PC-9 (cell line): Measurements from ENCODE around the gene NUDT3. TPM values are rescaled to one million over a fixed set of nuclear protein-coding genes. Genes with fewer than 3 reads are reported as not detected.

Source experiments
- BruUV-seq: library from RNA; stranded (reverse); fragments of 400-500 nt; replicated peaks from 2 replicates; lab custom pipeline; 2021; lab: Mats Ljungman, UMichigan
- CTCF ChIA-PET: fragments of 300-600 bp; sonication (Branson Sonifier 250); formaldehyde crosslinking; loops from one replicate; lab custom pipeline; 2022; ENCODE audit warnings: antibody characterized with exemption; lab: Charles Lee
- POLR2A ChIA-PET: fragments of 300-600 bp; sonication (Branson Sonifier 250); formaldehyde crosslinking; loops from one replicate; lab custom pipeline; 2022; ENCODE audit warnings: antibody characterized with exemption; ENCODE audit not compliant: unreplicated experiment; lab: Charles Lee
- DNase-seq, 2 experiments: peaks; one replicate each; pipeline versions ENCODE4 v3.0.0 to v3.0.0-alpha.2; 2015 to 2022; ENCODE audit warnings: mixed read lengths in 1 of 2
- H2AFZ ChIP-seq: fragments of 200-600 bp; sonication (generic); 2 replicates; pipeline ENCODE4 v1.8.1; 2017; ENCODE audit warnings: antibody characterized with exemption
- H3F3A ChIP-seq: fragments of 200-600 bp; sonication (generic); 2 replicates; pipeline ENCODE4 v1.8.1; 2017; ENCODE audit warnings: antibody characterized with exemption, mild to moderate bottlenecking, low read depth; ENCODE audit not compliant: insufficient read depth
- H3K27ac ChIP-seq: fragments of 200-600 bp; sonication (generic); 2 replicates; pipeline ENCODE4 v1.6.1; 2016; ENCODE audit warnings: mixed run types
- H3K27me3 ChIP-seq: fragments of 200-600 bp; sonication (generic); 2 replicates; pipeline ENCODE4 v1.6.1; 2016; ENCODE audit warnings: low read depth, mixed run types; ENCODE audit not compliant: insufficient read depth
- H3K36me3 ChIP-seq: fragments of 200-600 bp; sonication (generic); 2 replicates; pipeline ENCODE4 v1.6.1; 2016; ENCODE audit warnings: low read depth, mixed run types
- H3K4me1 ChIP-seq: fragments of 200-600 bp; sonication (generic); replicated peaks from 2 replicates; pipeline ENCODE4 v1.6.1; 2016; ENCODE audit warnings: mixed run types; ENCODE audit not compliant: insufficient read depth
- H3K4me2 ChIP-seq: fragments of 200-600 bp; sonication (generic); 2 replicates; pipeline ENCODE4 v1.6.1; 2017; ENCODE audit warnings: mixed run types
- H3K4me3 ChIP-seq: fragments of 200-600 bp; sonication (generic); 2 replicates; pipeline ENCODE4 v1.6.1; 2016; ENCODE audit warnings: mixed run types
- H3K79me2 ChIP-seq: fragments of 200-600 bp; sonication (generic); 2 replicates; pipeline ENCODE4 v1.6.1; 2017; ENCODE audit warnings: low read depth, mixed run types
- H3K9me2 ChIP-seq: fragments of 200-600 bp; sonication (generic); 2 replicates; pipeline ENCODE4 v1.8.1; 2017; ENCODE audit warnings: mild to moderate bottlenecking; ENCODE audit not compliant: insufficient read depth
- H3K9me3 ChIP-seq: fragments of 200-600 bp; sonication (generic); 2 replicates; pipeline ENCODE4 v1.8.1; 2016; ENCODE audit warnings: low read depth; ENCODE audit not compliant: insufficient read depth
- H4K20me1 ChIP-seq: fragments of 200-600 bp; sonication (generic); 2 replicates; pipeline ENCODE4 v1.8.1; 2017; ENCODE audit not compliant: insufficient read depth
- CTCF ChIP-seq: fragments of 200-600 bp; sonication (generic); conservative IDR thresholded peaks from 2 replicates; pipeline ENCODE4 v1.6.1; 2017; ENCODE audit warnings: mixed run types, antibody characterized with exemption, mild to moderate bottlenecking, moderate library complexity
- EZH2 ChIP-seq: fragments of 200-600 bp; sonication (generic); IDR thresholded peaks from 2 replicates; pipeline ENCODE4 v1.8.0; 2017; ENCODE audit warnings: antibody characterized with exemption, low read depth
- intact Hi-C: fragments of 100-400 bp; cut with micrococcal nuclease; formaldehyde crosslinking; loops from one replicate; pipeline ENCODE4 v1.10.0; 2022; ENCODE audit not compliant: unreplicated experiment
- total RNA-seq: library from RNA; stranded (reverse); gene quantifications from 2 replicates; pipeline ENCODE4 v1.2.3, GENCODE V29; 2021

Gene NUDT3
- total RNA-seq, 1 experiment from 2014 or later = 19.1 TPM

- CTCF ChIA-PET = no interaction called here
- Histone ChIP-seq H3K4me3 (peak overlapping the region; percentile 78; the same call in 1 of the 2 replicates), H4K20me1 (peaks cover 27% of the 10 kb centered on the region), H3K4me2 (peak overlapping the region; percentile 95), H3F3A (peaks cover 95% of the 10 kb centered on the region), H2AFZ (no peak overlapping the region), H3K79me2 (peaks cover 61% of the 10 kb centered on the region), H3K9me2 (no peaks in the 10 kb centered on the region), H3K36me3 (peaks cover 45% of the 10 kb centered on the region), H3K27me3 (no peaks in the 10 kb centered on the region), H3K9me3 (no peaks in the 10 kb centered on the region), H3K27ac (peak overlapping the region; percentile 83), H3K4me1 (peaks cover 81% of the 10 kb centered on the region)
- TF ChIP-seq CTCF (no peak), EZH2 (no peak)
- POLR2A ChIA-PET = no interaction called here
- TSS peak; percentile 9 for BruUV-seq
- no peak for DNase-seq
- intact Hi-C loops = loop anchor here (10.0 kb wide), 1 partner anchor 458 kb away; the partner anchor contains the start of gene LEMD2
Measured at GRCh38 chr6:34242252-34243130, 150.0 kb downstream of the NUDT3 start.

- H3K9me3 ChIP-seq = no peaks in the 10 kb centered on the region
- peaks cover 62% of the 10 kb centered on the region for H3K79me2 ChIP-seq
- H4K20me1 ChIP-seq = peaks cover 23% of the 10 kb centered on the region
- peaks cover 72% of the 10 kb centered on the region for H3K4me1 ChIP-seq
- H3K27me3 ChIP-seq = no peaks in the 10 kb centered on the region
- CTCF ChIA-PET = interaction anchor here (0.6 kb wide), 1 partner anchor 816 kb away, joined by 3 read pairs; no protein-coding TSS in a partner anchor
- peaks cover 45% of the 10 kb centered on the region for H3K36me3 ChIP-seq
- H3K4me2 ChIP-seq = peak overlapping the region; percentile 95
- DNase-seq = no peak
- intact Hi-C loops = loop anchor here (10.0 kb wide), 1 partner anchor 457 kb away; the partner anchor contains the start of gene LEMD2
- H3K27ac ChIP-seq = peak overlapping the region; percentile 83
- no peak for TF ChIP-seq CTCF
- no peak for TF ChIP-seq EZH2
- H2AFZ ChIP-seq = no peak overlapping the region
- no peaks in the 10 kb centered on the region for H3K9me2 ChIP-seq
- POLR2A ChIA-PET = no interaction called here
- H3F3A ChIP-seq = peaks cover 86% of the 10 kb centered on the region
- BruUV-seq = no TSS peak
- peak overlapping the region; percentile 78; the same call in 1 of the 2 replicates for H3K4me3 ChIP-seq
Measured at GRCh38 chr6:34241351-34242215, 150.9 kb downstream of the NUDT3 start.
